K562 (cell line): Measurements from ENCODE around the gene DHODH. TPM values are rescaled to one million over a fixed set of nuclear protein-coding genes. Genes with fewer than 3 reads are reported as not detected.

Experiments
- ARID1B ChIP-seq: fragments of 450-650 bp; IDR thresholded peaks from 2 replicates; pipeline ENCODE4 v1.6.1; 2016; ENCODE audit warnings: antibody characterized with exemption, mild to moderate bottlenecking, inconsistent platforms
- ARID2 ChIP-seq: fragments of 450-650 bp; IDR thresholded peaks from 2 replicates; pipeline ENCODE4 v1.6.1; 2017; ENCODE audit warnings: antibody characterized with exemption, mild to moderate bottlenecking
- CC2D1A ChIP-seq: fragments of 450-650 bp; IDR thresholded peaks from 2 replicates; pipeline ENCODE4 v1.6.1; 2017; ENCODE audit warnings: mild to moderate bottlenecking
- DPF2 ChIP-seq: fragments of 450-650 bp; IDR thresholded peaks from 2 replicates; pipeline ENCODE4 v1.6.1; 2016
- FOXA1 ChIP-seq: fragments of 450-650 bp; IDR thresholded peaks from 2 replicates; pipeline ENCODE4 v1.6.1; 2016; ENCODE audit warnings: mild to moderate bottlenecking, borderline replicate concordance
- KLF16 ChIP-seq: IDR thresholded peaks from 2 replicates; pipeline ENCODE4 v1.6.1; 2016; ENCODE audit warnings: antibody characterized with exemption
- NCOR1 ChIP-seq: fragments of 450-650 bp; IDR thresholded peaks from 2 replicates; pipeline ENCODE4 v1.6.1; 2016; ENCODE audit warnings: mild to moderate bottlenecking, moderate library complexity
- PML ChIP-seq: IDR thresholded peaks from 2 replicates; pipeline ENCODE4 v1.6.1; 2012; ENCODE audit warnings: low read length, inconsistent platforms
- SMARCA4 ChIP-seq: fragments of 450-650 bp; IDR thresholded peaks from 2 replicates; pipeline ENCODE4 v1.6.1; 2016
- SMARCE1 ChIP-seq: fragments of 450-650 bp; IDR thresholded peaks from 2 replicates; pipeline ENCODE4 v1.7.1; 2016; ENCODE audit warnings: mild to moderate bottlenecking
- SOX6 ChIP-seq: fragments of 450-650 bp; IDR thresholded peaks from 2 replicates; pipeline ENCODE4 v1.6.1; 2014; ENCODE audit warnings: mild to moderate bottlenecking
- TBL1XR1 ChIP-seq, 2 experiments: IDR thresholded peaks; 2 replicates each; pipeline ENCODE4 v1.6.1; 2012; ENCODE audit warnings: improper control_type of control experiment in 2 of 2, low read length in 2 of 2, mild to moderate bottlenecking in 1 of 2
- TEAD1 ChIP-seq, 2 experiments: fragments of 450-650 bp in 1 of 2; sonication (generic) in 1 of 2; formaldehyde crosslinking; IDR thresholded peaks; 2 replicates each; pipeline versions ENCODE4 v1.4.0 to v1.8.0; 2020 to 2022; ENCODE audit warnings: mild to moderate bottlenecking in 2 of 2, missing genetic modification reagents in 1 of 2
- TEAD2 ChIP-seq: fragments of 450-650 bp; IDR thresholded peaks from 2 replicates; pipeline ENCODE4 v1.6.1; 2016; ENCODE audit warnings: missing genetic modification characterization, control low read depth, missing compliant biosample characterization
- TRIM28 ChIP-seq: fragments of 450-650 bp; IDR thresholded peaks from 2 replicates; pipeline ENCODE4 v1.6.1; 2017
- USF2 ChIP-seq: sonication (generic); formaldehyde crosslinking; IDR thresholded peaks from 2 replicates; pipeline ENCODE4 v1.5.0; 2020; ENCODE audit warnings: missing genetic modification reagents
- VEZF1 ChIP-seq: fragments of 200-800 bp; sonication (Bioruptor generic); IDR thresholded peaks from 2 replicates; pipeline ENCODE4 v1.6.1; 2017; ENCODE audit warnings: missing genetic modification characterization, missing compliant biosample characterization
- ZEB2 ChIP-seq: fragments of 450-650 bp; IDR thresholded peaks from 2 replicates; pipeline ENCODE4 v1.6.1; 2016
- ZNF140 ChIP-seq: fragments of 250-450 bp; sonication (Bioruptor Pico); IDR thresholded peaks from 2 replicates; pipeline ENCODE4 v1.8.0; 2021; ENCODE audit warnings: moderate library complexity, mild to moderate bottlenecking, inconsistent platforms
- ZNF395 ChIP-seq: fragments of 200-800 bp; sonication (Bioruptor generic); IDR thresholded peaks from 2 replicates; pipeline ENCODE4 v1.6.1; 2017; ENCODE audit warnings: missing genetic modification characterization, missing compliant biosample characterization
- polyA plus RNA-seq, 8 experiments: library from polyadenylated mRNA; depleted of rRNA in 4 of 8; stranded (reverse) in 5 of 8; unstranded in 3 of 8; fragments of >200 nt; fragmentation: Nextera tagmentation in 2 of 8; fragmentation: Illumina TruSeq in 1 of 8; extraction: Ambion mirVana in 2 of 8; extraction: Trizol in 1 of 8; gene quantifications; 2 replicates each; pipeline versions ENCODE4 v1.2.1 to v1.2.3, GENCODE V29; 2011 to 2014; ENCODE audit warnings: inconsistent platforms in 1 of 8, missing spikeins in 1 of 8
- total RNA-seq, 7 experiments: library from RNA; depleted of rRNA in 6 of 7; stranded (reverse); fragments of >200 nt in 6 of 7; fragmentation: Illumina TruSeq in 2 of 7; extraction: Trizol in 2 of 7; gene quantifications; 2 replicates each; pipeline versions ENCODE4 v1.2.1 to v1.2.3, GENCODE V29; 2011 to 2021; ENCODE audit warnings: low replicate concordance in 1 of 7
- TF ChIP-seq, protein P1 (sequence below): sonication (generic); formaldehyde crosslinking; IDR thresholded peaks from 2 replicates; pipeline ENCODE4 v1.8.1; 2022; ENCODE audit warnings: missing genetic modification reagents
- TF ChIP-seq, protein P2 (sequence below): sonication (generic); formaldehyde crosslinking; IDR thresholded peaks from 2 replicates; pipeline ENCODE4 v1.8.0; 2022; ENCODE audit warnings: missing genetic modification reagents, mild to moderate bottlenecking, moderate library complexity, borderline replicate concordance

The DHODH gene
- total and polyA plus RNA-seq, 9 of the 15 experiments (the other 6 are each of a cell fraction or from before 2014, with no cell fraction given), result 4.3 to 19.9 (median 12.7) TPM

DNA sequence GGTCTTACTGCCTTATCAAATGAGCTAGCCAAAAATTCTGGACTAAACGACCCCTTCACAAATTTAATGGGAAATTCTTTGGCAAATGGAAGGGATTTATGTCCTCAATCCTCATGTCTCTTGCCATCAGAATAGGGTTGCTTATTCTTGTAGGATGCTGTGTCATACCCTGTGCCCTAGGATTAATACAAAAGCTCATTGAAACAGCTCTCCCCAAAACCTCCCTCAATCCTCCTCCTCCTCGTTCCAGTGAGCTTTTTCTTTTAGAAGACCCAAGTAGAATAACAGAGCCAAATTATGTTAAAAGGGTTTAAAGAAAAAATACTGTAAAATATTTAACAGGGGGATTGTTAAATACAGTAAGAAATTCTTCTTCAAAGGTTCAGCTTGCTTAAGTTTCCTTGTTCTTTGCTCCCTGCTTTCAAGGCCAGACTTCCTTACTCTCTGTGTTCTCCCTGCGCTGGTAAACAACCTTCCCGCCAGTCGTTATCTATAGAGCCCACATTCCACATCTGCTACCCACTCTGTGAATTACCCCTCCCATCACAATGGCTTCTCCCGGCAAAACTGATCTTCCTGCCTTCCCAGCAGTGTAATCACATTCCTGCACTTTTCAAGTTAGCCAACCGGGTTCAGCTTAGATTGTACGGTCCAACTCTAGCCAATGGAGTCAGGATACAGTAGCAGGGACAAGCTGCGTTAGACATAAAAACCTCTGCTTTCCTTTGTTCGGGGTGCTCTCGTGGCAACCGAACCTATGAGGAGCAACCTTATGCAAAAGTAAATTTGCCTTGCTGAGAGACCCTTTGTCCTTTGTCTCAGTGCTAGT, 64.2 kb downstream of the DHODH start (continued):
- TF ChIP-seq ARID1B (peak; percentile 92), CC2D1A (0 out of 2 replicates have a peak, but pooled peaks have one; percentile 49), VEZF1 (CRISPR knock-in tag) (peak; percentile 75), PML (peak; percentile 39; the same call in 1 of the 2 replicates), FOXA1 (no peak), ZNF140 (CRISPR knock-in tag) (no peak), NCOR1 (peak; percentile 78), SOX6 (peak; percentile 78), TEAD1 (CRISPR knock-in tag; IDR thresholded peaks at IDR 0.05) (peak; percentile 82 to 87; a peak in 3 of 4 replicates), SMARCA4 (peak; percentile 81), ZEB2 (0 out of 2 replicates have a peak, but pooled peaks have one; percentile 26), KLF16 (peak; percentile 21; the same call in 1 of the 2 replicates), TRIM28 (peak; percentile 73), TBL1XR1 (IDR thresholded peaks at IDR 0.05; ENCODE audit: low read length in 2 of 2) (peak in 1 of 2 experiments; percentile 29; a peak in 1 of 4 replicates), SMARCE1 (peak; percentile 72; the same call in 1 of the 2 replicates), TEAD2 (tag) (peak; percentile 81), USF2 (CRISPR knock-in tag) (no peak), DPF2 (peak; percentile 80), ZNF395 (0 out of 2 replicates have a peak, but pooled peaks have one; percentile 45), ARID2 (no peak)
- TF ChIP-seq, protein P1, sequence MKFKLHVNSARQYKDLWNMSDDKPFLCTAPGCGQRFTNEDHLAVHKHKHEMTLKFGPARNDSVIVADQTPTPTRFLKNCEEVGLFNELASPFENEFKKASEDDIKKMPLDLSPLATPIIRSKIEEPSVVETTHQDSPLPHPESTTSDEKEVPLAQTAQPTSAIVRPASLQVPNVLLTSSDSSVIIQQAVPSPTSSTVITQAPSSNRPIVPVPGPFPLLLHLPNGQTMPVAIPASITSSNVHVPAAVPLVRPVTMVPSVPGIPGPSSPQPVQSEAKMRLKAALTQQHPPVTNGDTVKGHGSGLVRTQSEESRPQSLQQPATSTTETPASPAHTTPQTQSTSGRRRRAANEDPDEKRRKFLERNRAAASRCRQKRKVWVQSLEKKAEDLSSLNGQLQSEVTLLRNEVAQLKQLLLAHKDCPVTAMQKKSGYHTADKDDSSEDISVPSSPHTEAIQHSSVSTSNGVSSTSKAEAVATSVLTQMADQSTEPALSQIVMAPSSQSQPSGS, result no peak
- TF ChIP-seq, protein P2, sequence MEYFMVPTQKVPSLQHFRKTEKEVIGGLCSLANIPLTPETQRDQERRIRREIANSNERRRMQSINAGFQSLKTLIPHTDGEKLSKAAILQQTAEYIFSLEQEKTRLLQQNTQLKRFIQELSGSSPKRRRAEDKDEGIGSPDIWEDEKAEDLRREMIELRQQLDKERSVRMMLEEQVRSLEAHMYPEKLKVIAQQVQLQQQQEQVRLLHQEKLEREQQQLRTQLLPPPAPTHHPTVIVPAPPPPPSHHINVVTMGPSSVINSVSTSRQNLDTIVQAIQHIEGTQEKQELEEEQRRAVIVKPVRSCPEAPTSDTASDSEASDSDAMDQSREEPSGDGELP (CRISPR knock-in tag), result peak; percentile 23; the same call in 1 of the 2 replicates
